ENCODE data around the gene ZNF678. TPM values are rescaled to one million over a fixed set of nuclear protein-coding genes. Genes with fewer than 3 reads are reported as not detected.
"Not testable (repeated sequence)": the region's sequence is repeated elsewhere in the genome, so short reads cannot be mapped to it uniquely, and the experiment has no call there.

ZNF678 gene
- polyA plus RNA-seq, 2 of the 4 experiments (the other 2 are of a cell fraction): 3.5 to 6.9 TPM

- TF ChIP-seq MYC (IDR thresholded peaks at IDR 0.05; ENCODE audit: borderline replicate concordance, low read length): no peak
Measured at GRCh38 chr1:227548119-227548397, 15.3 kb upstream of the ZNF678 start (continued).

- FAIRE-seq: no peak
- TF ChIP-seq TFCP2L1 (CRISPR knock-in tag; IDR thresholded peaks at IDR 0.05): no peak
- TF ChIP-seq ZFP36 (IDR thresholded peaks at IDR 0.05; ENCODE audit: borderline replicate concordance, partially characterized antibody): no peak
- TF ChIP-seq REST (IDR thresholded peaks at IDR 0.05): no peak
- no peak for TF ChIP-seq GATA3 (IDR thresholded peaks at IDR 0.05; ENCODE audit: borderline replicate concordance)
- TF ChIP-seq EHF (CRISPR knock-in tag; IDR thresholded peaks at IDR 0.05): no peak
- TF ChIP-seq RAD21 (conservative IDR thresholded peaks at IDR 0.05 in 1 of 2, IDR thresholded peaks at IDR 0.05 in 1 of 2): no peak
- TF ChIP-seq MAX (IDR thresholded peaks at IDR 0.05): no peak
- TF ChIP-seq EP300 (IDR thresholded peaks at IDR 0.05): no peak
- no peak for TF ChIP-seq HOXB13 (CRISPR knock-in tag; IDR thresholded peaks at IDR 0.05; ENCODE audit: low read depth)
- no peak for TF ChIP-seq PBX3 (IDR thresholded peaks at IDR 0.05)
- no peak for TF ChIP-seq NR3C1 (IDR thresholded peaks at IDR 0.05)
- no peak for TF ChIP-seq JUN (IDR thresholded peaks at IDR 0.05)
- TF ChIP-seq SREBF2 (IDR thresholded peaks at IDR 0.05): no peak
- TF ChIP-seq CBX8 (IDR thresholded peaks at IDR 0.05): no peak
- TF ChIP-seq CTCF (IDR thresholded peaks at IDR 0.05): no peak
- TF ChIP-seq ZC3H11A (IDR thresholded peaks at IDR 0.05): no peak
- no peak for TF ChIP-seq ESRRA (IDR thresholded peaks at IDR 0.05; ENCODE audit: borderline replicate concordance, low read length)
- TF ChIP-seq POLR2A (IDR thresholded peaks at IDR 0.05; ENCODE audit: low read length): no peak
- peaks cover 33% of the 10 kb centered on the region for H3K9me3 ChIP-seq
- POLR2A ChIA-PET: no interaction called here
- H3K27ac ChIP-seq: no peak overlapping the region
- 24% methylated on average over 3 of the region's 3 CpGs for WGBS (ENCODE audit: missing lambda C conversion rate)
- no peak for ATAC-seq
- H3K4me1 ChIP-seq: no peaks in the 10 kb centered on the region
- DNase-seq (ENCODE audit: low read depth in 1 of 2, low spot score in 1 of 2): no peak
- no peak overlapping the region for H3K4me2 ChIP-seq
- CTCF ChIA-PET: interaction anchor here (1.2 to 1.5 kb wide), 2 partner anchors 12 to 246 kb away, joined by 3 read pairs; no protein-coding TSS in a partner anchor
- no peak overlapping the region for H3K4me3 ChIP-seq
Measured at GRCh38 chr1:227548448-227548847, 14.9 kb upstream of the ZNF678 start.

- TF ChIP-seq TFCP2L1 (CRISPR knock-in tag; IDR thresholded peaks at IDR 0.05): no peak
- TF ChIP-seq RFX5 (IDR thresholded peaks at IDR 0.05): no peak
- no peak for TF ChIP-seq MAX (IDR thresholded peaks at IDR 0.05)
- TF ChIP-seq ZC3H11A (IDR thresholded peaks at IDR 0.05): no peak
- no peak for TF ChIP-seq HDAC2 (IDR thresholded peaks at IDR 0.05)
- TF ChIP-seq HOXB13 (CRISPR knock-in tag; IDR thresholded peaks at IDR 0.05; ENCODE audit: low read depth): no peak
- TF ChIP-seq HES2 (IDR thresholded peaks at IDR 0.05): no peak
- TF ChIP-seq USF2 (IDR thresholded peaks at IDR 0.05): no peak
- TF ChIP-seq KDM5A (IDR thresholded peaks at IDR 0.05): no peak
- TF ChIP-seq RCOR1 (IDR thresholded peaks at IDR 0.05; ENCODE audit: low read depth, low read length): no peak
- no peak for TF ChIP-seq NFE2L2 (conservative IDR thresholded peaks at IDR 0.05; ENCODE audit: low read length)
- no peak overlapping the region for H3K4me2 ChIP-seq
- H3K9me3 ChIP-seq: peaks cover 36% of the 10 kb centered on the region
- DNase-seq (ENCODE audit: low read depth in 1 of 2, low spot score in 1 of 2) (no peak), FAIRE-seq (no peak), ATAC-seq (no peak)
- POLR2A ChIA-PET: no interaction called here
- H3K4me3 ChIP-seq: no peak overlapping the region
- H3K4me1 ChIP-seq: no peaks in the 10 kb centered on the region
- CTCF ChIA-PET: no interaction called here
- WGBS (ENCODE audit: missing lambda C conversion rate): 40% methylated on average over 2 of the region's 2 CpGs
- H3K27ac ChIP-seq: no peak overlapping the region
Measured at GRCh38 chr1:227549892-227550291, 13.5 kb upstream of the ZNF678 start.

- H3K4me1 ChIP-seq; DNase-seq (ENCODE audit: low read depth in 1 of 2, low spot score in 1 of 2); H3K4me2 ChIP-seq; POLR2A ChIA-PET; FAIRE-seq; ATAC-seq; H3K27ac ChIP-seq; H3K4me3 ChIP-seq: not testable (repeated sequence)
- WGBS (ENCODE audit: missing lambda C conversion rate): 4% methylated on average over 1 of the region's 1 CpG
- CTCF ChIA-PET: interaction anchor here (1.1 kb wide), 1 partner anchor 9 kb away, joined by 3 read pairs; no protein-coding TSS in a partner anchor
- H3K9me3 ChIP-seq: peaks cover 42% of the 10 kb centered on the region
Measured at GRCh38 chr1:227551881-227552280, 11.5 kb upstream of the ZNF678 start.
